ENCODE data around the gene ANKRD27. TPM values are rescaled to one million over a fixed set of nuclear protein-coding genes. Genes with fewer than 3 reads are reported as not detected.

The ANKRD27 gene
- total and polyA plus RNA-seq, 2 experiments from 2014 or later, result 6.3 to 10.5 TPM

- Histone ChIP-seq H3K27me3 (no peaks in the 10 kb centered on the region), H3K27ac (no peak overlapping the region), H3K4me1 (ENCODE audit: low read depth) (no peaks in the 10 kb centered on the region), H3K9me3 (ENCODE audit: low read depth) (no peaks in the 10 kb centered on the region), H3K4me3 (no peak overlapping the region), H3K36me3 (peaks cover 9% of the 10 kb centered on the region)
- no peak for DNase-seq (ENCODE audit: low read depth in 1 of 2, low spot score in 1 of 2)
- TF ChIP-seq CTCF (IDR thresholded peaks at IDR 0.05; ENCODE audit: low read depth, low read length), result no peak
Observed at GRCh38 chr19:32605544-32605943, 69.4 kb downstream of the ANKRD27 start.

GRCh38 chr19:32603961-32604360, 71.0 kb downstream of the ANKRD27 start:
- Histone ChIP-seq H3K36me3 (peaks cover 15% of the 10 kb centered on the region), H3K4me3 (no peak overlapping the region)
- no peak for DNase-seq (ENCODE audit: low read depth in 1 of 2, low spot score in 1 of 2)

GRCh38 chr19:32599736-32600157, 75.2 kb downstream of the ANKRD27 start:
- DNase-seq (ENCODE audit: low read depth in 1 of 2, low spot score in 1 of 2), result peak; percentile 63 to 80

More at GRCh38 chr19:32603961-32604360, 71.0 kb downstream of the ANKRD27 start:
- TF ChIP-seq CTCF (IDR thresholded peaks at IDR 0.05; ENCODE audit: low read depth, low read length), result no peak
- Histone ChIP-seq H3K4me1 (ENCODE audit: low read depth) (no peaks in the 10 kb centered on the region), H3K27me3 (no peaks in the 10 kb centered on the region), H3K27ac (no peak overlapping the region), H3K9me3 (ENCODE audit: low read depth) (no peaks in the 10 kb centered on the region)

GRCh38 chr19:32599258-32599657, 75.7 kb downstream of the ANKRD27 start:
- no peaks in the 10 kb centered on the region for H3K9me3 ChIP-seq (ENCODE audit: low read depth)
- H3K4me3 ChIP-seq, result no peak overlapping the region
- TF ChIP-seq CTCF (IDR thresholded peaks at IDR 0.05; ENCODE audit: low read depth, low read length), result no peak
- no peak overlapping the region for H3K27ac ChIP-seq
- no peaks in the 10 kb centered on the region for H3K27me3 ChIP-seq
- H3K4me1 ChIP-seq (ENCODE audit: low read depth), result no peaks in the 10 kb centered on the region
- peaks cover 34% of the 10 kb centered on the region for H3K36me3 ChIP-seq
- DNase-seq (ENCODE audit: low read depth in 1 of 2, low spot score in 1 of 2), result no peak

More at GRCh38 chr19:32599736-32600157, 75.2 kb downstream of the ANKRD27 start:
- H3K4me3 ChIP-seq, result no peak overlapping the region
- TF ChIP-seq CTCF (IDR thresholded peaks at IDR 0.05; ENCODE audit: low read depth, low read length), result peak; percentile 69
- H3K36me3 ChIP-seq, result peaks cover 34% of the 10 kb centered on the region
- no peaks in the 10 kb centered on the region for H3K27me3 ChIP-seq
- no peak overlapping the region for H3K27ac ChIP-seq
- H3K4me1 ChIP-seq (ENCODE audit: low read depth), result no peaks in the 10 kb centered on the region
- H3K9me3 ChIP-seq (ENCODE audit: low read depth), result no peaks in the 10 kb centered on the region

- Histone ChIP-seq H3K36me3 (peaks cover 36% of the 10 kb centered on the region), H3K27me3 (no peaks in the 10 kb centered on the region), H3K27ac (peak overlapping the region; percentile 54)
Observed at GRCh38 chr19:32598022-32598421, 77.0 kb downstream of the ANKRD27 start.

More at GRCh38 chr19:32598022-32598421, 77.0 kb downstream of the ANKRD27 start:
- Histone ChIP-seq H3K4me3 (no peak overlapping the region), H3K9me3 (ENCODE audit: low read depth) (no peaks in the 10 kb centered on the region), H3K4me1 (ENCODE audit: low read depth) (no peaks in the 10 kb centered on the region)
- TF ChIP-seq CTCF (IDR thresholded peaks at IDR 0.05; ENCODE audit: low read depth, low read length), result no peak
- no peak for DNase-seq (ENCODE audit: low read depth in 1 of 2, low spot score in 1 of 2)

Data from cardiac muscle cell (in vitro differentiated cells and primary cell).